Fibroblast of gingiva (primary cell): ENCODE data around the gene CENPL.

Source experiments
- DNase-seq: peaks from one replicate; pipeline ENCODE4 v3.0.0-alpha.2; 2011; ENCODE audit warnings: low read depth

The CENPL gene

GRCh38 chr1:173758110-173758509 is 66.6 kb downstream of the CENPL start:
- no peak for DNase-seq

- no peak for DNase-seq
Observed at GRCh38 chr1:173757666-173758065, 67.0 kb downstream of the CENPL start.

- no peak for DNase-seq
Observed at GRCh38 chr1:173753830-173754229, 70.9 kb downstream of the CENPL start.
